ENCODE results near the gene MORF4L1.

- TF ChIP-seq, protein P1, sequence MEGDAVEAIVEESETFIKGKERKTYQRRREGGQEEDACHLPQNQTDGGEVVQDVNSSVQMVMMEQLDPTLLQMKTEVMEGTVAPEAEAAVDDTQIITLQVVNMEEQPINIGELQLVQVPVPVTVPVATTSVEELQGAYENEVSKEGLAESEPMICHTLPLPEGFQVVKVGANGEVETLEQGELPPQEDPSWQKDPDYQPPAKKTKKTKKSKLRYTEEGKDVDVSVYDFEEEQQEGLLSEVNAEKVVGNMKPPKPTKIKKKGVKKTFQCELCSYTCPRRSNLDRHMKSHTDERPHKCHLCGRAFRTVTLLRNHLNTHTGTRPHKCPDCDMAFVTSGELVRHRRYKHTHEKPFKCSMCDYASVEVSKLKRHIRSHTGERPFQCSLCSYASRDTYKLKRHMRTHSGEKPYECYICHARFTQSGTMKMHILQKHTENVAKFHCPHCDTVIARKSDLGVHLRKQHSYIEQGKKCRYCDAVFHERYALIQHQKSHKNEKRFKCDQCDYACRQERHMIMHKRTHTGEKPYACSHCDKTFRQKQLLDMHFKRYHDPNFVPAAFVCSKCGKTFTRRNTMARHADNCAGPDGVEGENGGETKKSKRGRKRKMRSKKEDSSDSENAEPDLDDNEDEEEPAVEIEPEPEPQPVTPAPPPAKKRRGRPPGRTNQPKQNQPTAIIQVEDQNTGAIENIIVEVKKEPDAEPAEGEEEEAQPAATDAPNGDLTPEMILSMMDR (IDR thresholded peaks at IDR 0.05) = no peak
- TF ChIP-seq POLR2A (IDR thresholded peaks at IDR 0.05) = no peak
These were observed 48.8 kb downstream of the MORF4L1 start for GRCh38 chr15:78921517-78921916.
